GM13977 (cell line): ENCODE results near the gene MAN1C1.

Experiments used
- DNase-seq: peaks from one replicate; pipeline ENCODE4 v3.0.0; 2012; ENCODE audit warnings: low spot score
- CTCF ChIP-seq: IDR thresholded peaks from 2 replicates; pipeline ENCODE4 v1.5.1; 2012; ENCODE audit warnings: mild to moderate bottlenecking, control low read depth; ENCODE audit not compliant: insufficient read depth; ENCODE audit errors: extremely low read depth, missing control alignments
- in situ Hi-C: fragments of 300-500 bp; cut with MboI; formaldehyde crosslinking; loops from one replicate; pipeline ENCODE4 v1.12.0; 2022; ENCODE audit warnings: low sequenced_read_pairs, low pct_unique_long_range_greater_than_20kb, mixed read lengths, inconsistent platforms; ENCODE audit not compliant: unreplicated experiment

MAN1C1 gene

GRCh38 chr1:25804244-25804963 is 187.8 kb downstream of the MAN1C1 start:
- no peak for TF ChIP-seq CTCF
- DNase-seq, result peak; percentile 76
- in situ Hi-C loops, result no loop called here

GRCh38 chr1:25804964-25805862 is 188.6 kb downstream of the MAN1C1 start:
- no peak for TF ChIP-seq CTCF
- in situ Hi-C loops, result no loop called here
- no peak for DNase-seq

- DNase-seq, result no peak
- TF ChIP-seq CTCF, result no peak
- in situ Hi-C loops, result no loop called here
Measured at GRCh38 chr1:25805863-25806225, 189.3 kb downstream of the MAN1C1 start.

- TF ChIP-seq CTCF, result no peak
- no peak for DNase-seq
- in situ Hi-C loops, result no loop called here
Measured at GRCh38 chr1:25806418-25806817, 189.8 kb downstream of the MAN1C1 start.

- no peak for TF ChIP-seq CTCF
- in situ Hi-C loops, result no loop called here
- no peak for DNase-seq
Measured at GRCh38 chr1:25807480-25808390, 191.1 kb downstream of the MAN1C1 start.

GRCh38 chr1:25808481-25809244 is 192.1 kb downstream of the MAN1C1 start:
- in situ Hi-C loops, result no loop called here

More at GRCh38 chr1:25808481-25809244, 192.1 kb downstream of the MAN1C1 start:
- TF ChIP-seq CTCF, result no peak
- no peak for DNase-seq
